GM12872 (cell line): ENCODE results near the gene ZNF385B.

ENCODE experiments used
- CTCF ChIP-seq: IDR thresholded peaks from 3 replicates; pipeline ENCODE4 v1.5.1; 2011; ENCODE audit warnings: low read depth, mild to moderate bottlenecking, low read length, moderate library complexity; ENCODE audit not compliant: insufficient read depth

The ZNF385B gene

DNA sequence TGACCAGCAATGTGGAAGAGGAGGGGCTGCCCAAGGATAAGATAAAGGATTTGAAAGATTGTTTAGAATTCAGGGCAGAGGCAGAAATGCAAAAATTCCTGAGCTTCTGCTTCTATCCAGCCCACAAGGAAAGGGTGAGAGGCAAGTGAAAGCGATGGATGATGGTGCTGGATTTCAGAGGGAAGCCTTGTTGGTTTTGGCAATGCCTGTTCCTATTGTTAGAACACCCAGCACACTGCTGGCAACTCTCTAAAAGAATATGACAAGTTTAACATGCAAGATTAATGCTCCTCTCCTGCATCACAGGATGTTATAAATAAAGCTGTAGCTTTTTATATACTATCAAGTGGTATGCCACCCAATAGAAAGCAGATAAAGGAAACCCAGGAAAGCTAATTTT lies 92.6 kb downstream of the ZNF385B start:
- no peak for TF ChIP-seq CTCF

- TF ChIP-seq CTCF: no peak
Measured at GRCh38 chr2:179765666-179766065, 95.7 kb downstream of the ZNF385B start.

DNA sequence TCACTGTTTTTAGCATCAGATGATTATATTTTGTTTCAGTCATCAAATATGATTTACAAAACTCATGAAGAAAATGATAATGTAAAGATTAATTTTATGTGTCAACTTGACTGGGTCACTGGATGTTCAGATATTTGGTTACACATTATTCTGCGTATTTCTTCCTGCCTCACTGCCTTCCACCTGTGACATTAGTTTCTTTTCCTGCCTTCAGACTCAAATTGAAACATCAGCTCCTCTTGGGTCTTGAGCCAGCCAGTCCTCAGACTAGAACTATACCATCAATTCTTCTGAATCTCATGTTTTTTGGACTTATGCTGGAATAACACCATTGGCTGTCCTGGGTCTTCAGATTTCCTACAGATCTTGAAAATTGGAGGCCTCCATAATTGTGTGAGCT lies 96.7 kb downstream of the ZNF385B start:
- TF ChIP-seq CTCF: no peak

DNA sequence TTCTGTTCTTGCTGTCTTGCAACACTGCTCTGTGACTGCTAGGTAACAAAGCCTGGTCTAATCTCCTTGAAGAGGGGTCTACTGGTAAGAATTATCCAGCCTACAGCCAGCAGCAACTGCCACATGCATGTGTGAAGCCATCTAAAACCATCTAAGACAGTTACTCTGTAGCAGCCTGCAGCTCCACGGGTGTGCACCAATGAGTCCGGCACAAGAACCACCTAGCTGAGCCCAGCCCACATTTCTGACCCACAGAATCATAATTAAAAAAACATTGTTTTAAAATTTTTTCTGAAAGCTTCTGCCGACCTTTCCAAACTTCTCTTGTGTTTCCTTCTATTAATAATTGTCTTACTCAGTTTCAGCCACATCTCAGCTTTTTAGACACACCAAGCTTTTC lies 102.8 kb downstream of the ZNF385B start:
- TF ChIP-seq CTCF: no peak

DNA sequence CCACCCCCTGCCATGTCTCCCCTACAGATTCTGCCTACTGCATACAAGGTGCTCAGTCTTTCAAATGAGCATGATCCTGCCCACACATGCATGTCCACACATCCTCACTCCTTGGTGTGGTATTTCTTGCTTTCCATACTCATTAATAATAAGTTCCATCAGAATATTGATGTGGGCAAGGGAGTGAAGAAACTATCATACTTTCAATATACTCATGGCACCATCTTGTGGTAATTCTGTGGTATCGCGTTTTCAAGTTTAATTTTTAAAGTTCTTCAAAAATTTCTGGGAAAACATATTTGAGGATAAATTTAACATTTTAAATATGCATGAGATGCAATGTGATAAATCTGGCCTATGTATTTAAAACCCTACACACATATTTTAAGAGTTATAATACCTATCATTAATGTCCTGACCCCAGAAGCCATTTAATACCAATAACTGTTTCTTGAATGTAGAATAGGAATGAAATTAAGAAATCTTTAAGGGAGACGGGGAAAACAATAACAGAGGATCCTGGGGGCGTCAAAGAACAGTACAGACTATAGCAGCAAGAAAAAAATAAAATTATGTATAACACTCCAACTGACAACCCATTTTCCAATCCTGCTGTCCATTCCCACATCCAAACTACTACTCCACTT lies 110.1 kb downstream of the ZNF385B start:
- peak; percentile 40; the same call in 2 of the 3 replicates for TF ChIP-seq CTCF

- no peak for TF ChIP-seq CTCF
Measured at GRCh38 chr2:179749210-179749609, 112.2 kb downstream of the ZNF385B start.

- no peak for TF ChIP-seq CTCF
Measured at GRCh38 chr2:179746981-179747380, 114.4 kb downstream of the ZNF385B start.

DNA sequence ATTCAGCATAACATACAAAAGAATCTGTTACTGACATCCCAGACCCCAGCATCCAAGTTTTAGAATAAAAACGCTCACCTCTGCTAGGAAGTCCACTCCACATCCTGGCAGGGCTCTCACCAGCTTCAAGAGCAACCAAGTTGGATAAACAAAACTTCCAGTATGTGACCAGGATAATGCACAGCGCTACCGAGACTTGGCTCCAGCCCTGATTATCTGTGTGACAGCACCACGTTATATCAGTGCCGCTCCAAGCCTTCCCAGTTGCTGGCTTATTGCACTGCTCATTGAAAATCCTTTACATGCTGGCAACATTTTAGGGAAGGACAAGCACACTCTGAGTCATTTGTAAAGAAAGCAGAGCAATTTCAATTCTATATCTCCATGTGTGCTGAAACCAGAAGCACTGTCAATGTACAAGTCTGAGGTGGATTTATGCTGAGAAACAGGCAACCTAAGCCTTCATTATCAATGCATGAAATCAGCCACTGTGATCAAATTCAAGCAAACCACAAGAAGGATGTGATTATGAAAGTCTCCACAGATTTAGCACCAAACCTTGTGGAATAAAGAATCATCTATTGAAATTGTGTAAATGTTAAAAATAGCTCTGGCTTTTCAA lies 115.7 kb downstream of the ZNF385B start:
- no peak for TF ChIP-seq CTCF
